Stimulated activated CD8-positive, alpha-beta memory T cell treated with anti-CD3 and anti-CD28 coated beads, Interleukin-12 subunit alpha, Interleukin-12 subunit beta, amount 100 ng/mL, for 24 hours (primary cell): ENCODE data around the gene TSPAN18.

ENCODE experiments used
- DNase-seq: peaks from one replicate; pipeline ENCODE4 v3.0.0-alpha.2; 2020; ENCODE audit errors: extremely low read depth

Gene TSPAN18

DNA sequence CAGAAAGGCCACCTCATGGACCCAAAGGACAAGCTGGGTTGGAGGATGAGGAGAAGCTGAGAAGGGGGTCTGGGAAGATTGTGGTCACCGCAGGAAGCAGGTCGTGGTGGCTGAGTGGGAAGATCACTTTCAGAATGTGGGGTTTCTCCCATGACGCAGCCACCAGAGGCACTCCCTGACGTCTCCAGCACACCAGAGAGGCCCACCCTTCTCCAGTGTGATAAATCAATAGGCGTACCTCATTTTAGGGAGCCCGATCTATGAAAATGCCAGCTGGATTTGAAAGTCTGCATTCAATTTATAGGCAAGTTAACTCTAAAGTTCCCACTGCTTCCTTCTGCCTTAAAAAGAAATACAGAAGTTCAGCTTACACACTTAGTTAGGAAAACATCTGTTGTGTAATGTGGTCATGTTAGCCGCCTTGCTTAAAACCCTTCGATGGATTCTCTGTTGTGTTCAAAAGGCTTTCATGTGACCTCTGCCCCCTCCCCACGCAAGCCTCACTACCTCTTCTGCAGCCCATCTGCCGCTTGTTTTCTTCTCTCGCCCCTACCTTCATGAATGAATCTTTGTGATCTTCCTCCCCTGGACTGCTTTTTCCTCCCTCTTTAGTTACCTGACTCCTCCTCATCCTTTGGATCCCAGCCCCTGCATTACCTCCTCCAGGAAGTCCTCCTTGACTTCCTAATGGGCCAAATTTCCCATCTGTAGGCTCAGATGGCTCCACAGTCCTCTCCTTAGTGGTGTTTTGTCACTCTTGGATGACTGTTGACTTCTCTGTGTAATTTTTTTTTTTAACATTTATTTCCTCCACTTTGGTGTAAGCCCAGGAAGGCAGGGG lies 10.7 kb downstream of the TSPAN18 start:
- DNase-seq, result no peak

DNA sequence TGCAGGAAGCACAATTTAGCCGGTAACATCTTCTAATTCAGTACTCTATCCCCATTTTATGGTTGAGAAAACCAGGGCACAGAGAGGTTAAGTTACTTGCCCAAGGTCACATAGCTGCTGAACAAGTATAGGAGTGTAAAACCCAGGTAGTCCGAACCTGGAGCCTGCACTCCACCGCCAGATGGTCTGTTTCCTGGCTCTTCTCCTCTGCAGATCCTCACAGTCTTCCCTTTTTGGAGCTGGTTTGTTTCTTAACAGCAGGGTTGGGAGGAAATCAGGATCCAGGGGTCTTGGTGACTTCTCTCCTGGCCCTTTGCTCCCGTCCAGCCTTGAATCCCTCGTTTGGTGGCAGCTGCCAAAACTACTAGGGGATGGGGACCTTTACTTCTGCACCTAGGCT lies 12.0 kb downstream of the TSPAN18 start:
- no peak for DNase-seq

DNA sequence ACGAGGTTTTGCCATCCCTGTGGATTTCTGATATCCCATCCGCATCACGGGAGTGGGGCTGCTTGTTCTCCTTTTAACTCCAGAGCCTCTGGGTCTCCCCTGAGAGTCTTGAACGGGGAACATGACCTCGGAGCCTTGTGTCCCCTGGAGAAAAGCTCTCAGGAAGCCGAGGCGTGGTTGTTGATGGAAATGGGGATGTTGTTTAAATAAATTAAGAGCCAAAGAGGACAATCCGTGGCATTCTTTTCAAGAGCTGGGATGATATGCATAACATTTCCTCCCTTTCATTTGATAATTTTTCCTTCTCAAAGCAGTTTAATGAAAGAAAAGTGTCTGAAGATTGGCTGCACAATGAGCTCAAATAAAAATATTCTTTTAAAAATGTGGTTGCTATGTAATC lies 14.2 kb downstream of the TSPAN18 start:
- DNase-seq, result no peak

DNA sequence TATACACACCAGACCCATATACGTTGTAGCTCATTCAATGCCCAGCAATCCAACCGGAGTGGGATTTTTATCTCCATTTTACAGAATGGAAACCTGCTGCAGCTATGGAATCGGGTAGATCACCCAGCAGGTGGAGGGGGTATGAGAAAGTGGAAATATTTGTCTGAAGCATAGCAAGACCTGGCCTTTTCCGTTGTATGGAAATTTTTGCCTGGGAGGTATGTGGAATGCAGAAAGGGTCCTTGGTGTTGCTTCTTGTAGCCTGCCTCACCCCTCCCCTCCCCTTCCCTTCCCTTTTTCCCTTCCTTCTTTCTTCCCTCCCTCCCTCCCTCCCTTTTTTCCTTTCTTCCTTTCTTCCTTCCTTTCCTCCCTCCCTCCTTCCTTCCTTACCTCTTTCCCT lies 15.2 kb downstream of the TSPAN18 start:
- DNase-seq, result no peak

DNA sequence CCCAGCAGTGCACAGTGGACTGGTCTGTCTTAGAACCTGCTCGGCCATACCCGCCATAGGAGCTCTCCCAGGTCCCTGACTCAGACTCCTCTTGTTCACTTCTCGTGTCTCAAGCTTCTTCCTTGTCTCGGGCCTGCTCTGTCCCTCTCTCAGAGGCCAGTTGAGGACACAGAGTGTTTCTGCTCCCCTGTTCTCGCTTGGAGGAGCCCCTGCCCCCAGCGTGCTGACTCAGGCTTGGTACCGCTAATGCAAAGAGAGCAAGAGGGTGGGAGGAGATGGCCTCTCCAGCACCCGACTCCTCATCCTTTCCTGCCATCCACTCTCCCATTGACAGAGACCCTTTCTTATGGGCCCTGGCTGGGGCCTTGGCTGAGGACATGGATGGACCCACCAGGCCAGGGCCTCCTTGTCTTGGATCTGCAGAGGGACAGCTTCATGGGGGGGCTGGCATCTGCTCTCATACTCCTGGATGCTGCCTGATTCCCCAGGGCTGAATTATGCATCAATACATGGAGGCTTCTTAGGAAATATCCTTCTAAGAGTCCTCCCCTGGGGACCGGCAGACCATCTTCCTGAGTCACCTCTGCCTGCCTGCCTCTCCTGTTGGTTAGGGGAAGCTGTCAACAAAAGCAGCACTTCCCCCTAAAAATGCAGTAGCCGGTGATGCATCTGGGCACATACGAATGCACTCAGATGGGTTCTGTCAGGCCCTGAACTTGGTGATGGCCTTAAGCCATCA lies 15.9 kb downstream of the TSPAN18 start:
- DNase-seq, result no peak

DNA sequence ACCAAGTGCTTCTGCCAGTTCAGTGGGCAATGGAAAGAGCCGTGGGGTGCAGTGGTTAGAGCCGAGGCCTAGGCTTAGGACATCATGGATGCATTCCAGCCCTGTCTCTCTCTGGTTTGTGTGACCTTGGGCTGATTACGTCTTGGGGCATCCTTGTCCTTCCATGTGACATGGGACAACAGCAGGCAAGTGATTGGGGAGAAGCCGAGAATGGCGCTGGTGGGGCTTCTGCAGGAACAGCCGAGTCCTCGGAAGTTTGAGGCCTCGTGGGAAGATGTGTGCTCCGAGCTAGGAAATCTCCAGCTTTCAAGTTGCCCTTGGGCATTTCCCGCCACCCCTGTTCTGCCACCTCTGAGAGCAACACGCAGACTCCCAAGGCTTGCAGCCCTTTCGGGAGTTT lies 16.6 kb downstream of the TSPAN18 start:
- DNase-seq, result no peak

DNA sequence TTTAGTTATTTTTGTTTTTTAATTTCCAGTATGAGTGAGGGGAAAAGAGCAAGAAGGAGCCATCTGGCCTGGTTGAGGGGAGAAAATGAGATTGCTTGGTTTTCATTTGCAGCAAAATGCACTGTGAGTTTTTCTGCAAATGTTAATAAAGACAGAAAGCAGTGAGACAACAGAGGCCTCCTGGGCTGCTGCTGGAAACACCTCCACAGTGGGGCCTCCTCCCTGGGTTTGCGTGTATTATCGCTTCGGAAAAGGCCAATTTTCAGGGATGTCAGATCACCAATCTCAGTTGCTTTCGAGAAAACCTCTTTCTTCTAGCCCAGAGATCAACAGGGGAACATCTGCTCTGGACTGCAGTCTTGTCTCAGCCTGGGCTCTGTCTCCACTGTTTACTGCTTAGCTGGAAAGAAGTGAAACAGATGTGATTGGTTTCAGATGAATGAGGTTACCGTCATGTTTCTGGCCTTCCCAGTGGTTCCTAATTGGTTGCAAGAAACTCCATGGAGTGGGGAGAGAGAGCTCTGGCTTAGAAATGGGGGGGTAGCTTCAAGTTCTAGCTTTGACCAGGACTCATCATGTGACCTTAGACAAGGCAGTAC lies 17.3 kb downstream of the TSPAN18 start:
- DNase-seq, result no peak

DNA sequence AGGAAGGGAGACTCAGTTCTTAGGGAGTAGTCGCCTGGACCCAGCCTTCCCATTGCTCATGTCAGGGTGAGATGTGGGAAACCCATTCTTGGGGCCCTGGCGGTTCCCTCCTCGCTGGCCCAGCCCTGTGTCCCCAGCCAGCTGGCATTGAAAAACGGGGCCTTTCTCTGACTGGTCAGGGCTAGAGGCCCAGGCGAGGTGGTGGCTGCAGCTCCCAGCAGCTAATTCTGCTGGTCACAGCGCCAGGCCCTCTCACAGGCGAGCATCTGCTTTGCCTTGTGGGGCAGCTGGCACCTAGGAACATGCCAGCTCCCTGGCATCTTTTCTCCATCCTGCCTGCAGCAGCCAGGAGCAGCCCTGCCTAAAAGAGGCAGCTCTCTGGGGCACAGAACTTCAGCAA lies 20.1 kb downstream of the TSPAN18 start:
- DNase-seq, result no peak

DNA sequence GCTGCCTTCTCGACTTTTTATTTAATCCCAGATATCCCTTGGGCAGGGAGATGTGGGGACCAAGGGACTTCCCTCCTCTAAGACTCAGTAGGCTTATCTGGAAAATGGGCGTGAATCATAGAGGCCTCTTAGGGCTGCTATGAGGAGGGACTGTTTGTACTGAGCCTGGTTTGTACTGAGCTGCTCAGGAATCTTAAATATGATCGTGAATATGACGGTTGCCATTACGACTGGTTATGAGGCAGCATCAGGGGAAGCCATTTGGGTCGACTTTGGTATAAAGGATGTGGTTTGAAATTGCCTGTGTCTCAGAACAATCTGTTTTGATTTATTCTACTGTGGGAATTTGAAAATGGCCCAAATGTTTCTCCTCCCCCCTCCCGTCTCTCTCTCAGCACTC lies 20.6 kb downstream of the TSPAN18 start:
- no peak for DNase-seq

DNA sequence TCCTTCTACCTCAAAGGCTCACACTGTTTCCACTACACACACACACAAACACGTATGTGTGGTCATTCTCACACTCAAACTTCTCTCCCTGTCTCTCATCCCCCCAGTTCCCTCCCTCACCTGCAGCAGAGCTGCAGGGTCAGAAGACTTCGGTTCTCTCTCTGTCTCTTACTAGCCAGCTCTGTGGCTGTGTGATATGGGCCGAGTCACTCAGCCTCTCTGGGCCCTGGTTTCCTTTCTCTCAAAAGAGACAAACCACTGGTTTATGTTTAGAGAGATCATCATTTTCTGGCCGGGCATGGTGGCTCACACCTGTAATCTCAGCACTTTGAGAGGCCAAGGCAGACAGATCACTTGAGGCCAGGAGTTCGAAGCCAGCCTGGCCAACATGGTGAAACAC lies 21.1 kb downstream of the TSPAN18 start:
- DNase-seq, result no peak

DNA sequence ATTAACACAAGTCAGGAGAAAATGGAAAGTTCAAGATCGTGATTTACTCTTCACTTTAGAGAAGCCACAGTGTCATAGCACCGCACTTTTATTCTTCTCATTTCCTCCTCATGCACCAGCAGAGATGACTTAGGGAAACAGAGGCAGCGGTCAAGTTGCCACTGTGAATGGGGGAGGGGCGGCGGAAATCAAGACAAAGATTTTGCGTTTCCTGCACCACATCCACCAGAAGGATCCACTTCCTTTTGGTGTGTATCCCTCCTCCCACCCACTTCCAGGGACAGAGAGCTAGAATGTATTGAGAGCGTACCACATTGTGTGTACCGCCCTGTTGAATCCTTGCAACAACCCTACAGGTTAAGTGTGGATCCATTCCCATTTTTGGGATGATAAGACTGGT lies 21.8 kb downstream of the TSPAN18 start:
- no peak for DNase-seq

DNA sequence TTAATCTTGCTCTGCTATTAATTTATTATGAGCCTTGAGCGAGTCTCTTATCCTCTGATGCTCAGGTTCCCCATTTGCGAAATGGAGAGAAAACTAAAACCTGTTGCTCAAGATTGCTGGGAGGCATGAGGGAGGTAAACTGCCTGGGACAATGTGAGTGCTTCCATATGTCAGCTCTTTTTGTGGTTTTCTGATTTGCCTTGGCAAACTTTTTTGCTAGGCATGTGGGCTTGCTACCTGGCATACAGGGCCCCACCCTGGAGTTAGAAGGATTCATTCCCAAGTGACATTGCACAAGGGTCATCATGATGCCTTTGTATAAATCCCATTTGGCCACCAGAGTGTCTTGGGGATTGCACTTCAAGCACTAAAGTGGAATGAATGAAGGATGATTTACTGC lies 22.4 kb downstream of the TSPAN18 start:
- DNase-seq, result no peak

DNA sequence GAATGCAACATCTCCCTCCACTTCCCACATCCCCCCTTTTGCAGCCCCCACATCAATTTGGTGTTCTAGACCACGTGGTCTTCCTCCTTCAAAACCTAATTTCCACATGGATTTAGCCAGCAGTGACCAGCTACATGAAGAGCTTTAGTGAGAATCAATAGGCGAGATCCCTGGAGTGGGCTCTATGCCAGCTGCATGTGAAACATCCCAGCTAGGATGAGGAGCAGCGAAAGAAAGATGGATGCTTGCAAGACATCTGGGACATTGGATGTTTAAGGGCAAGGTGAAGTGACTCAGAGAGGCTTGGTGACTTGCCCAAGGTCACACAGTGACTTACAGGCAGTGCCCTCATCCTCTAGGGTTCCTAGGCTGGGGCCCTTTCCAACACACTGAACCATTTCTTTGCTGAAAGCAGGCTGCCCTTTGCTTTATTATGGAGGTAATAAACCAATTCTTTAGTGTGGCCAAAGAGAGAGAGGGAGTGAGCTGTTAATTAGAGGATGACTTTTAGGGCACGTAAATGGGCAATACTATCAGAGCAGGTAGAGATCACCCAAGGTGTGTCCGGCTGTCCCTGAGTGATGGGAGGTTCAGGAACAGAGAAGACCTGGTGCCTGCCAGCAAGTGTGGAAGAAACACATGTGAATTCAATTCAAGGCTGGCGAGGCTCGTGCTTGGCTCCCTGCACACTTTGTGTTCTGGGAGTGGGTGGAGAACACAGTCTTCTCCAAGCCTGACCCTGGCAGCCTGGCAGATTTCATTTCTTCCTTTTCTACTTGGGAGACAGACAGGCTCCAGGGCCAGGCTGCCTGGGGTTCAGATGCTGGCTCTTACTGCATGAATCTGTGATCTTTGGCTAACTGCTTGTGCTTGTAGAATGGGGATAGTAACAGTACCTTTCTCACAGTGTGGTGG lies 24.0 kb downstream of the TSPAN18 start:
- DNase-seq, result no peak

DNA sequence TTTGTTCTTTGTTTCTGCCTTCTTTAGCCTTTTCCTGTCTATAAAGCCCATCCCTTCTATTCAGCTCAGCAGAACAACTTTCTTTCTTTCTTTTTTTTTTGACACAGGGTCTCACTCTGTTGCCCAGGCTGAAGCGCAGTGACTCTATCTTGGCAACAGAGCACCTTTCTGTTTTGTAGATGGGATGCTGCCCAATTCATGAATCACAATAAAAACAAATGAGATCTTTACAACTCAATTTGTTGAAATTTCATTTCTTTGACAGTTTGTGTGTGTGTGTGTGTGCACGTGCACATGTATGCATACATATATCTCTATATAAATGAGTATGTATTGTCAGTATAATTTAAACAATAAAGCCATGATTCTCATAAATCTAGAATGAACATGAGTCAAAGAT lies 25.5 kb downstream of the TSPAN18 start:
- no peak for DNase-seq

DNA sequence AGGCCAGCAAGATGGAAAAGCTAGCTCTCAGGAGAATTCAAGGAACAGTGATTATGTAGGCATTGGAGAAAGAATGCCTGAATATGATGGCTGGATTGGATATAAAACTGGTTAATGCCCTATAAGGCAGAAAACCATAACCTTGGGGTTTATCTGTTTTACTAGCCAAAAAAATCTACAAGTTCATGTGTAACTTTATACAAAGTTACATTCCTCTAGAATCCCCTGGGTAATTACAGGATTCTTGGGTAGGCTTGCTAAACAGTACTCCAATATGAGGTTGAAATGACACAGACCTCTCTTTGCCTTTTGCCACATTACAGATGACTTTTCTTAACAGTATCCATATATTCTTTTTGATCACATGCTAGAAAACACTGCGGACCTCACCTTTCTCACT lies 26.0 kb downstream of the TSPAN18 start:
- DNase-seq, result no peak

DNA sequence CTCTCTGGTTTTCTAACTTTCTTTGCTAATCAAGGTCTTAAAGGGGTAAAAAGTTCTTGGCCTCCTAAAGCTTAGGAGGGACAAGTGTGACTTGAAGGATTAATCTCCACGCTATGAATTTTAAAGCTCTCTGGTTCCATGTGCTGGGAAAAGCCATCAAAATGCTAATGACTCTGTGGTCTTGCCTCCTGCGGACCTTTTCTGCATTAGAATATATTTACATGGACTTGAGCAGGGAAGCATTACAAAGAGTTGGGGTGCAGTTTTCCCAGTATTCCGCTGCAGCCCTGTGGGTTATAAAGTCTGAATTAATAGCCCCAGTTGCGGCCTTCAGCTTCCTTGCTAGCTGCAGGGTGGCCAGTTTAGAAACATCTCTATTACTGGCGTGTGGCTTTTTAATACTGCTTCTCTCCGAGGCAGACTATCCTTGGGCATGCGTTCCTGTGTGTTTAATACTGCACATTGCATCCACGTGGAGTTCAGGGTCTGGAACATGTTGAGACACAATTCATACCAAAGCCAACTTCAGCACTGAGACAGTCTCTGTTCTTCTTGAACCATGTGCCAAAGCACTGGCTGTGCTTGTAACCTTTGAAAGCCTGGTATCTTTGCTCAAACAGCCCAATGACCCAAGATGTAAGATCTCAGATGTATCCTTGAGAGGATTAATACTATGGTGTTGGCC lies 27.3 kb downstream of the TSPAN18 start:
- no peak for DNase-seq

DNA sequence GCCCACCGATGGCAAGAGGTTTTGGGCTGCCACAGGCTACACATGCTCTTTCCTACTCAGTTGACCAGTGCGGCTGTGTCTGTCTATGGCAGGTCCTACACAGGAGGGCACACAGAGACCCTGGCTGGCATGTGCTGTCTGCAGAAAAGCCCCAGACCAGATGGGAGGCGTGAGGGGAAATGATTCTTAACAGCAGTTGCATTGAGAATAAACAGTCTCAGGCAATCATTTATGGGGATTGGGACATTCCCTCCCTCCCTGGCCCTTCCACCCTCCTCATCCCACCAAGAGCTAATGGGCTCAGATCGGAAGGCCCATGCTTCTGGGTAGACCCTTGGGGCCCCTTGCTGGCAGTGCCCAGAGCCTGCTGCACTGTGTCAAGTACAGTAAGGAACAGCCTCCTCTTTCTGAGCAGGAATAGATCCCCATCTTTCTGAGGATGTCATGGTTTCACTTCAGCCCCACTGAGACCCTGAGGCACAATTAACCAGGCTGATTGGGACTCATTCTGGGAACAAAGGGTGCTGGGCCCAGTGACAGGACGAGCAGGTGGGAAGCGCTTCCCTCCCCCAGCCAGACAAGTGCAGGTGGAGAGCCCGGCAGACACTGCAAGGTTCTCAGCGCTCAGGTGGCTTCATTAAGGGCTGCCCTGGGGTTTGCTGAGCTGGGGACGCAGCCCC lies 28.3 kb downstream of the TSPAN18 start:
- no peak for DNase-seq

DNA sequence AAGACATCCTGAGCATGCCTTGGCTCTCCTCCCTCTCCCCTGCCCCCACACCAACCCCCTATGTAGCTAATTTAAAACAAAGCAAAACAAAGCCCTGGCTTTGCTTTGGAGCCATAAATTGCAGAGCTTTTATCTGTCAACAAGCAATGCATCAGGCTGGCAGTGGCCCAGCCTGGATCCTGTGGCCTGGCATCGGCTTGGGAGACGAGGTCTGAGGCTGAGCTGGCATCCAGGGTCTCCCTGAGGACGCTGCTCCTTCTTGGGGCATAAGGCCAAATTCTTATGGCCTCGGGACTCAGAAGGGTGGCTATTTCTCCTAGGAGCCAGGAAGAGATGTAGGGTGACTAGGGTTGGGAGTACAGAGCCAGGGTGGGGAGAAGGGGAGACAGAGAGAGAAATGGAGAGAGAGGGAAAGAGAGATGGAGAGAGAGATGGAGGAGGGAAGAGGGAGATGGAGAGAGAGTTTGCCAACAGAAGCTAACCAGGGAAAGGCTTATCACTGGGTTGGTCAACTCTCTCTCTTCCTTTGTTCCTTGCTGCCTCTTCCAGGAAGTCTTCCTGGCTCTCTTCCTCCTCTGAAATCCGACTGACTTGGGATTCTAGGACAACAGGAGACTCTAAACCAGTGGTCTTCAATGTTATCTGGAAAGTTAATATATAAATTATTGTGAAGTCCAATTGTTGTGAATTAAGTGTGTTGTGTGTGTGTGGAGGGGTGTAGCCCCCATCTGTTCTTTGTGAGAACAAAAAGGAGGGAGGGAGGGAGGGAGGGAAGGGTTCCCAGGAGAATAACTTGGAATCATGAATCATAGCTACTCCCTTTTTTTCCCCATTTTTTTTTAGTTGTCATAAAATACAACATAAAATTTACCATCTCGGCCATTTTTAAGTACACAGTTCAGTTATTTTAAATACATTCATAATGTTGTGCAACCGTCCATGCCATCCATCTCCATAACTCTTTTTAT lies 29.1 kb downstream of the TSPAN18 start:
- DNase-seq, result no peak

DNA sequence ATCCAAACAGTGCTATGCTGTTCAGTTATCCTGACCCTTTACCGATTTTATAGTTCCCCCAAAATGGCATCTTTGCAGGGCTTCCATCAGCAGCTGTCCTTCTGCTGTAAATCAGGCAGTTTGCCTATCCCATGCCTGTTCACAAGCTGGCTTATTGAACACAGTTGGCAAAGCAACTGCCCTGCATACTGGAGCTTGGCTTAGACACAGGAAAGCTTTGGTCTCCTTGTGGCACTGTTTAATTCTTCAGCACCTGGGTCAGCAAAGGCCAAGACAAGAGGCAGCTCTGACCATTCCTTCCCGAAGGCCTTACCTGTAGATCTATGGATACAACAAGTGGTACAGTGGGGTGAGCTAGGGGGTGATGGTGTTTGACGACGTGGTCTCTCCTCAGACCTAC lies 32.2 kb downstream of the TSPAN18 start:
- no peak for DNase-seq
